GM23338 (cell line): ENCODE measurements around the gene IMMP1L.

Experiments
- CREB1 ChIP-seq: fragments of 250-450 bp; sonication (Bioruptor Pico); IDR thresholded peaks from 2 replicates; pipeline ENCODE4 v1.5.0; 2020; ENCODE audit warnings: low read depth, mild to moderate bottlenecking, moderate library complexity
- EZH2 ChIP-seq: fragments of 200-600 bp; sonication (generic); IDR thresholded peaks from one replicate; pipeline ENCODE4 v1.8.0; 2017; ENCODE audit warnings: antibody characterized with exemption, mild to moderate bottlenecking, low read depth; ENCODE audit not compliant: unreplicated experiment
- EZH2phosphoT487 ChIP-seq: fragments of 200-600 bp; sonication (generic); IDR thresholded peaks from one replicate; pipeline ENCODE4 v1.8.1; 2018; ENCODE audit warnings: antibody characterized with exemption; ENCODE audit not compliant: unreplicated experiment
- JUNB ChIP-seq: IDR thresholded peaks from one replicate; pipeline ENCODE4 v1.6.1; 2016; ENCODE audit warnings: antibody characterized with exemption; ENCODE audit not compliant: unreplicated experiment
- NANOG ChIP-seq: IDR thresholded peaks from 2 replicates; pipeline ENCODE4 v1.6.1; 2016; ENCODE audit warnings: antibody characterized with exemption, borderline replicate concordance
- POLR2AphosphoS5 ChIP-seq: IDR thresholded peaks from 2 replicates; pipeline ENCODE4 v1.6.1; 2016; ENCODE audit warnings: antibody characterized with exemption, low read depth
- STAT1 ChIP-seq: IDR thresholded peaks from one replicate; pipeline ENCODE4 v1.6.1; 2016; ENCODE audit warnings: antibody characterized with exemption; ENCODE audit not compliant: unreplicated experiment
- ZNF114 ChIP-seq: fragments of 250-450 bp; sonication (Bioruptor Pico); IDR thresholded peaks from 2 replicates; pipeline ENCODE4 v1.5.0; 2020; ENCODE audit warnings: mild to moderate bottlenecking, moderate library complexity
- ZNF331 ChIP-seq: fragments of 250-450 bp; sonication (Bioruptor Pico); IDR thresholded peaks from 2 replicates; pipeline ENCODE4 v1.5.0; 2020; ENCODE audit warnings: low read depth, mild to moderate bottlenecking, moderate library complexity
- TF ChIP-seq, protein P1 (sequence below), 2 experiments: fragments of 200-600 bp in 1 of 2; sonication (generic) in 1 of 2; conservative IDR thresholded peaks; 2 replicates each; pipeline versions ENCODE4 v1.5.1 to v1.6.1; 2016 to 2017; ENCODE audit warnings: antibody characterized with exemption in 2 of 2, low read depth in 2 of 2, mild to moderate bottlenecking in 2 of 2, moderate library complexity in 1 of 2
- TF ChIP-seq, protein P2 (sequence below): IDR thresholded peaks from one replicate; pipeline ENCODE4 v1.6.1; 2018; ENCODE audit warnings: antibody characterized with exemption; ENCODE audit not compliant: unreplicated experiment
- TF ChIP-seq, protein P3 (sequence below): IDR thresholded peaks from 2 replicates; pipeline ENCODE4 v1.6.1; 2016; ENCODE audit warnings: antibody characterized with exemption
- TF ChIP-seq, protein P4 (sequence below): fragments of 250-450 bp; sonication (Bioruptor Pico); IDR thresholded peaks from 2 replicates; pipeline ENCODE4 v1.5.0; 2020; ENCODE audit warnings: mild to moderate bottlenecking, moderate library complexity

DNA sequence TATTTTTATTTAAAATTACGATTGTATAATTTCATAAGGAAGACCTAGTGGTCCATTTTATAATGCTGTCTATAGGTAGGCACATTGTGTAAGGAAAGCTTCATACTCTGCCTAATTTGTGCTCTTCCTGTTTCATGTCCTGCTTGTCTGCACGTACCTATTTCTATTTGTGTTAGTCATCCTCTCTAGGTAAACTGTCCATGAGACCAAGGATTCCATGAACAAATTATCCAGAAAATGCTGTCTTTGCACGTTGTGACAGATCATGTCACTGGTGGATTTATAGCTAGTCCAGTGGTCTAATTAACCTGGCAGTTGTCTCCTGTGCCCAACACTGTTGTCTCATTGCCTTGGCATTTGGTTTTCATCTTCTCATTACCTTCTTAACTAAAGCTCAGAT is 95.1 kb downstream of the IMMP1L start:
- TF ChIP-seq, protein P1, sequence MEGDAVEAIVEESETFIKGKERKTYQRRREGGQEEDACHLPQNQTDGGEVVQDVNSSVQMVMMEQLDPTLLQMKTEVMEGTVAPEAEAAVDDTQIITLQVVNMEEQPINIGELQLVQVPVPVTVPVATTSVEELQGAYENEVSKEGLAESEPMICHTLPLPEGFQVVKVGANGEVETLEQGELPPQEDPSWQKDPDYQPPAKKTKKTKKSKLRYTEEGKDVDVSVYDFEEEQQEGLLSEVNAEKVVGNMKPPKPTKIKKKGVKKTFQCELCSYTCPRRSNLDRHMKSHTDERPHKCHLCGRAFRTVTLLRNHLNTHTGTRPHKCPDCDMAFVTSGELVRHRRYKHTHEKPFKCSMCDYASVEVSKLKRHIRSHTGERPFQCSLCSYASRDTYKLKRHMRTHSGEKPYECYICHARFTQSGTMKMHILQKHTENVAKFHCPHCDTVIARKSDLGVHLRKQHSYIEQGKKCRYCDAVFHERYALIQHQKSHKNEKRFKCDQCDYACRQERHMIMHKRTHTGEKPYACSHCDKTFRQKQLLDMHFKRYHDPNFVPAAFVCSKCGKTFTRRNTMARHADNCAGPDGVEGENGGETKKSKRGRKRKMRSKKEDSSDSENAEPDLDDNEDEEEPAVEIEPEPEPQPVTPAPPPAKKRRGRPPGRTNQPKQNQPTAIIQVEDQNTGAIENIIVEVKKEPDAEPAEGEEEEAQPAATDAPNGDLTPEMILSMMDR (conservative IDR thresholded peaks at IDR 0.05; ENCODE audit: low read depth in 2 of 2) = no peak
- TF ChIP-seq CREB1 (CRISPR knock-in tag) (no peak), STAT1 (no peak), EZH2 (no peak), POLR2AphosphoS5 (no peak), NANOG (no peak), EZH2phosphoT487 (no peak), ZNF114 (no peak), ZNF331 (no peak), JUNB (no peak)
- TF ChIP-seq, protein P2, sequence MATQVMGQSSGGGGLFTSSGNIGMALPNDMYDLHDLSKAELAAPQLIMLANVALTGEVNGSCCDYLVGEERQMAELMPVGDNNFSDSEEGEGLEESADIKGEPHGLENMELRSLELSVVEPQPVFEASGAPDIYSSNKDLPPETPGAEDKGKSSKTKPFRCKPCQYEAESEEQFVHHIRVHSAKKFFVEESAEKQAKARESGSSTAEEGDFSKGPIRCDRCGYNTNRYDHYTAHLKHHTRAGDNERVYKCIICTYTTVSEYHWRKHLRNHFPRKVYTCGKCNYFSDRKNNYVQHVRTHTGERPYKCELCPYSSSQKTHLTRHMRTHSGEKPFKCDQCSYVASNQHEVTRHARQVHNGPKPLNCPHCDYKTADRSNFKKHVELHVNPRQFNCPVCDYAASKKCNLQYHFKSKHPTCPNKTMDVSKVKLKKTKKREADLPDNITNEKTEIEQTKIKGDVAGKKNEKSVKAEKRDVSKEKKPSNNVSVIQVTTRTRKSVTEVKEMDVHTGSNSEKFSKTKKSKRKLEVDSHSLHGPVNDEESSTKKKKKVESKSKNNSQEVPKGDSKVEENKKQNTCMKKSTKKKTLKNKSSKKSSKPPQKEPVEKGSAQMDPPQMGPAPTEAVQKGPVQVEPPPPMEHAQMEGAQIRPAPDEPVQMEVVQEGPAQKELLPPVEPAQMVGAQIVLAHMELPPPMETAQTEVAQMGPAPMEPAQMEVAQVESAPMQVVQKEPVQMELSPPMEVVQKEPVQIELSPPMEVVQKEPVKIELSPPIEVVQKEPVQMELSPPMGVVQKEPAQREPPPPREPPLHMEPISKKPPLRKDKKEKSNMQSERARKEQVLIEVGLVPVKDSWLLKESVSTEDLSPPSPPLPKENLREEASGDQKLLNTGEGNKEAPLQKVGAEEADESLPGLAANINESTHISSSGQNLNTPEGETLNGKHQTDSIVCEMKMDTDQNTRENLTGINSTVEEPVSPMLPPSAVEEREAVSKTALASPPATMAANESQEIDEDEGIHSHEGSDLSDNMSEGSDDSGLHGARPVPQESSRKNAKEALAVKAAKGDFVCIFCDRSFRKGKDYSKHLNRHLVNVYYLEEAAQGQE = no peak
- TF ChIP-seq, protein P3, sequence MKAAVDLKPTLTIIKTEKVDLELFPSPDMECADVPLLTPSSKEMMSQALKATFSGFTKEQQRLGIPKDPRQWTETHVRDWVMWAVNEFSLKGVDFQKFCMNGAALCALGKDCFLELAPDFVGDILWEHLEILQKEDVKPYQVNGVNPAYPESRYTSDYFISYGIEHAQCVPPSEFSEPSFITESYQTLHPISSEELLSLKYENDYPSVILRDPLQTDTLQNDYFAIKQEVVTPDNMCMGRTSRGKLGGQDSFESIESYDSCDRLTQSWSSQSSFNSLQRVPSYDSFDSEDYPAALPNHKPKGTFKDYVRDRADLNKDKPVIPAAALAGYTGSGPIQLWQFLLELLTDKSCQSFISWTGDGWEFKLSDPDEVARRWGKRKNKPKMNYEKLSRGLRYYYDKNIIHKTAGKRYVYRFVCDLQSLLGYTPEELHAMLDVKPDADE = no peak
- TF ChIP-seq, protein P4, sequence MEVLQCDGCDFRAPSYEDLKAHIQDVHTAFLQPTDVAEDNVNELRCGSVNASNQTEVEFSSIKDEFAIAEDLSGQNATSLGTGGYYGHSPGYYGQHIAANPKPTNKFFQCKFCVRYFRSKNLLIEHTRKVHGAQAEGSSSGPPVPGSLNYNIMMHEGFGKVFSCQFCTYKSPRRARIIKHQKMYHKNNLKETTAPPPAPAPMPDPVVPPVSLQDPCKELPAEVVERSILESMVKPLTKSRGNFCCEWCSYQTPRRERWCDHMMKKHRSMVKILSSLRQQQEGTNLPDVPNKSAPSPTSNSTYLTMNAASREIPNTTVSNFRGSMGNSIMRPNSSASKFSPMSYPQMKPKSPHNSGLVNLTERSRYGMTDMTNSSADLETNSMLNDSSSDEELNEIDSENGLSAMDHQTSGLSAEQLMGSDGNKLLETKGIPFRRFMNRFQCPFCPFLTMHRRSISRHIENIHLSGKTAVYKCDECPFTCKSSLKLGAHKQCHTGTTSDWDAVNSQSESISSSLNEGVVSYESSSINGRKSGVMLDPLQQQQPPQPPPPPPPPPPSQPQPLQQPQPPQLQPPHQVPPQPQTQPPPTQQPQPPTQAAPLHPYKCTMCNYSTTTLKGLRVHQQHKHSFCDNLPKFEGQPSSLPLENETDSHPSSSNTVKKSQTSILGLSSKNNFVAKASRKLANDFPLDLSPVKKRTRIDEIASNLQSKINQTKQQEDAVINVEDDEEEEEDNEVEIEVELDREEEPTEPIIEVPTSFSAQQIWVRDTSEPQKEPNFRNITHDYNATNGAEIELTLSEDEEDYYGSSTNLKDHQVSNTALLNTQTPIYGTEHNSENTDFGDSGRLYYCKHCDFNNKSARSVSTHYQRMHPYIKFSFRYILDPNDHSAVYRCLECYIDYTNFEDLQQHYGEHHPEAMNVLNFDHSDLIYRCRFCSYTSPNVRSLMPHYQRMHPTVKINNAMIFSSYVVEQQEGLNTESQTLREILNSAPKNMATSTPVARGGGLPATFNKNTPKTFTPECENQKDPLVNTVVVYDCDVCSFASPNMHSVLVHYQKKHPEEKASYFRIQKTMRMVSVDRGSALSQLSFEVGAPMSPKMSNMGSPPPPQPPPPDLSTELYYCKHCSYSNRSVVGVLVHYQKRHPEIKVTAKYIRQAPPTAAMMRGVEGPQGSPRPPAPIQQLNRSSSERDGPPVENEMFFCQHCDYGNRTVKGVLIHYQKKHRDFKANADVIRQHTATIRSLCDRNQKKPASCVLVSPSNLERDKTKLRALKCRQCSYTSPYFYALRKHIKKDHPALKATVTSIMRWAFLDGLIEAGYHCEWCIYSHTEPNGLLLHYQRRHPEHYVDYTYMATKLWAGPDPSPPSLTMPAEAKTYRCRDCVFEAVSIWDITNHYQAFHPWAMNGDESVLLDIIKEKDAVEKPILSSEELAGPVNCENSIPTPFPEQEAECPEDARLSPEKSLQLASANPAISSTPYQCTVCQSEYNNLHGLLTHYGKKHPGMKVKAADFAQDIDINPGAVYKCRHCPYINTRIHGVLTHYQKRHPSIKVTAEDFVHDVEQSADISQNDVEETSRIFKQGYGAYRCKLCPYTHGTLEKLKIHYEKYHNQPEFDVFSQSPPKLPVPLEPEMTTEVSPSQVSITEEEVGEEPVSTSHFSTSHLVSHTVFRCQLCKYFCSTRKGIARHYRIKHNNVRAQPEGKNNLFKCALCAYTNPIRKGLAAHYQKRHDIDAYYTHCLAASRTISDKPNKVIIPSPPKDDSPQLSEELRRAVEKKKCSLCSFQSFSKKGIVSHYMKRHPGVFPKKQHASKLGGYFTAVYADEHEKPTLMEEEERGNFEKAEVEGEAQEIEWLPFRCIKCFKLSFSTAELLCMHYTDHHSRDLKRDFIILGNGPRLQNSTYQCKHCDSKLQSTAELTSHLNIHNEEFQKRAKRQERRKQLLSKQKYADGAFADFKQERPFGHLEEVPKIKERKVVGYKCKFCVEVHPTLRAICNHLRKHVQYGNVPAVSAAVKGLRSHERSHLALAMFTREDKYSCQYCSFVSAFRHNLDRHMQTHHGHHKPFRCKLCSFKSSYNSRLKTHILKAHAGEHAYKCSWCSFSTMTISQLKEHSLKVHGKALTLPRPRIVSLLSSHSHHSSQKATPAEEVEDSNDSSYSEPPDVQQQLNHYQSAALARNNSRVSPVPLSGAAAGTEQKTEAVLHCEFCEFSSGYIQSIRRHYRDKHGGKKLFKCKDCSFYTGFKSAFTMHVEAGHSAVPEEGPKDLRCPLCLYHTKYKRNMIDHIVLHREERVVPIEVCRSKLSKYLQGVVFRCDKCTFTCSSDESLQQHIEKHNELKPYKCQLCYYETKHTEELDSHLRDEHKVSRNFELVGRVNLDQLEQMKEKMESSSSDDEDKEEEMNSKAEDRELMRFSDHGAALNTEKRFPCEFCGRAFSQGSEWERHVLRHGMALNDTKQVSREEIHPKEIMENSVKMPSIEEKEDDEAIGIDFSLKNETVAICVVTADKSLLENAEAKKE (CRISPR knock-in tag) = no peak
